Gastroesophageal sphincter (tissue), 4 donors: ENCODE results near the gene MYO7A. TPM values are rescaled to one million over a fixed set of nuclear protein-coding genes. Genes with fewer than 3 reads are reported as not detected.

Experiments used
- ATAC-seq: fragments of 150-250 bp; one replicate; pipeline ENCODE4 v1.9.1; 2016; ENCODE audit warnings: mild to moderate bottlenecking, moderate library complexity
- H3K27ac ChIP-seq, 4 donors: fragments of 200-600 bp; sonication (generic) in 3 of 4; 1 replicate in 3 of 4; 2 replicates in 1 of 4; pipeline ENCODE4 v1.5.1; 2016 to 2019
- H3K27me3 ChIP-seq: fragments of 200-600 bp; sonication (generic); one replicate; pipeline ENCODE4 v1.5.1; 2019
- H3K36me3 ChIP-seq, 2 donors: fragments of 200-600 bp; sonication (generic); one replicate each; pipeline ENCODE4 v1.5.1; 2019; ENCODE audit warnings: control low read depth in 1 of 2
- H3K4me1 ChIP-seq, 3 donors: fragments of 200-600 bp; sonication (generic); 1 replicate in 2 of 3; 2 replicates in 1 of 3; pipeline ENCODE4 v1.5.1; 2016 to 2019; ENCODE audit warnings: control low read depth in 2 of 3
- H3K4me3 ChIP-seq, 2 donors: fragments of 200-600 bp; sonication (generic); one replicate each; pipeline ENCODE4 v1.5.1; 2019; ENCODE audit warnings: mild to moderate bottlenecking in 1 of 2, moderate library complexity in 1 of 2
- H3K9me3 ChIP-seq, 3 donors: fragments of 200-600 bp; sonication (generic); one replicate each; pipeline ENCODE4 v1.5.1; 2017 to 2019; ENCODE audit warnings: control low read depth in 2 of 3
- CTCF ChIP-seq, 4 experiments: fragments of 200-600 bp in 2 of 4; fragments of 450-650 bp in 2 of 4; sonication (generic) in 1 of 4; IDR thresholded peaks; one replicate each; pipeline ENCODE4 v1.5.1; 2017 to 2019; ENCODE audit warnings: antibody characterized with exemption in 4 of 4, mild to moderate bottlenecking in 2 of 4, moderate library complexity in 2 of 4
- EP300 ChIP-seq: sonication (generic); formaldehyde crosslinking; IDR thresholded peaks from one replicate; pipeline ENCODE4 v1.6.1; 2017; ENCODE audit warnings: antibody characterized with exemption, mild to moderate bottlenecking
- POLR2A ChIP-seq, 2 donors: fragments of 450-650 bp; IDR thresholded peaks; one replicate each; pipeline ENCODE4 v1.6.1; 2017; ENCODE audit warnings: antibody characterized with exemption in 2 of 2, mild to moderate bottlenecking in 2 of 2, moderate library complexity in 1 of 2
- POLR2AphosphoS5 ChIP-seq: sonication (generic); formaldehyde crosslinking; IDR thresholded peaks from one replicate; pipeline ENCODE4 v1.6.1; 2017; ENCODE audit warnings: antibody characterized with exemption
- WGBS, 2 donors: methylation state at CpG; one replicate each; pipeline ENCODE4 v1.1.5; 2018; ENCODE audit warnings: low coverage in 1 of 2; 5-methylcytosine and 5-hydroxymethylcytosine counted together
- total RNA-seq, 4 donors: library from RNA; depleted of rRNA; stranded (reverse); fragments of >200 nt; gene quantifications; one replicate each; pipeline ENCODE4 v1.1.0, GENCODE V29; 2016

Gene MYO7A
- total RNA-seq, 4 donors from 2014 or later: 4.0 to 11.8 (median 8.7) TPM

- H3K4me1 ChIP-seq: peaks cover 0 to 53% (median 0%) of the 10 kb centered on the region in 3 donors
- no peaks in the 10 kb centered on the region for H3K9me3 ChIP-seq
- H3K4me3 ChIP-seq: no peak overlapping the region
- no peak overlapping the region for H3K27ac ChIP-seq
- no peak for ATAC-seq
- H3K27me3 ChIP-seq: no peaks in the 10 kb centered on the region
- TF ChIP-seq CTCF (IDR thresholded peaks at IDR 0.05): no peak
- no peak for TF ChIP-seq POLR2A (IDR thresholded peaks at IDR 0.05)
- TF ChIP-seq POLR2AphosphoS5: no peak
- TF ChIP-seq EP300: no peak
- WGBS, 2 donors: 80 to 92% methylated on average over 1 to 2 of the region's 3 CpGs
- peaks cover 0 to 20% of the 10 kb centered on the region in 2 donors for H3K36me3 ChIP-seq
Measured at GRCh38 chr11:77089004-77089545, 39.0 kb upstream of the MYO7A start.

- no CpG with 5 or more reads among the region's 4 CpGs for WGBS, 2 donors
- Histone ChIP-seq H3K27ac (no peak overlapping the region), H3K36me3 (peaks cover 0 to 22% of the 10 kb centered on the region in 2 donors), H3K4me1 (peaks cover 0 to 59% (median 0%) of the 10 kb centered on the region in 3 donors), H3K9me3 (no peaks in the 10 kb centered on the region), H3K4me3 (no peak overlapping the region), H3K27me3 (no peaks in the 10 kb centered on the region)
- TF ChIP-seq POLR2AphosphoS5: no peak
- TF ChIP-seq EP300: no peak
- TF ChIP-seq CTCF (IDR thresholded peaks at IDR 0.05): no peak
- TF ChIP-seq POLR2A (IDR thresholded peaks at IDR 0.05): no peak
- ATAC-seq: no peak
Measured at GRCh38 chr11:77090046-77090372, 38.0 kb upstream of the MYO7A start.

- no peak for ATAC-seq
- H3K9me3 ChIP-seq: no peaks in the 10 kb centered on the region
- no peak overlapping the region for H3K27ac ChIP-seq
- peaks cover 0 to 58% (median 0%) of the 10 kb centered on the region in 3 donors for H3K4me1 ChIP-seq
- TF ChIP-seq POLR2A (IDR thresholded peaks at IDR 0.05) (no peak), POLR2AphosphoS5 (no peak)
- WGBS, 2 donors: 70% methylated on average over 2 of the region's 13 CpGs; no CpG with 5 or more reads in 1 of the 2 donors
- no peaks in the 10 kb centered on the region for H3K27me3 ChIP-seq
- H3K36me3 ChIP-seq: peaks cover 0 to 17% of the 10 kb centered on the region in 2 donors
- H3K4me3 ChIP-seq: no peak overlapping the region
Measured at GRCh38 chr11:77090373-77091111, 37.5 kb upstream of the MYO7A start.

GRCh38 chr11:77091146-77091940, 36.7 kb upstream of the MYO7A start:
- 60% methylated on average over 1 of the region's 9 CpGs; no CpG with 5 or more reads in 1 of the 2 donors for WGBS, 2 donors
- peak; percentile 76 for ATAC-seq
- Histone ChIP-seq H3K36me3 (peaks cover 0 to 12% of the 10 kb centered on the region in 2 donors), H3K27ac (no peak overlapping the region), H3K27me3 (no peaks in the 10 kb centered on the region), H3K9me3 (no peaks in the 10 kb centered on the region), H3K4me3 (no peak overlapping the region), H3K4me1 (peaks cover 0 to 50% (median 0%) of the 10 kb centered on the region in 3 donors)
- TF ChIP-seq CTCF (IDR thresholded peaks at IDR 0.05) (peak in 3 of 4 experiments; percentile 95 to 96 (median 96)), POLR2AphosphoS5 (no peak)

GRCh38 chr11:77092382-77092781, 35.7 kb upstream of the MYO7A start:
- Histone ChIP-seq H3K4me1 (peaks cover 0 to 43% (median 0%) of the 10 kb centered on the region in 3 donors), H3K27me3 (no peaks in the 10 kb centered on the region), H3K27ac (no peak overlapping the region), H3K9me3 (no peaks in the 10 kb centered on the region), H3K36me3 (peaks cover 0 to 12% of the 10 kb centered on the region in 2 donors), H3K4me3 (no peak overlapping the region)
- no peak for TF ChIP-seq CTCF (IDR thresholded peaks at IDR 0.05)
- ATAC-seq: no peak
- 70 to 100% methylated on average over 1 to 2 of the region's 7 CpGs for WGBS, 2 donors
